Mucosa of rectum (tissue), 2 donors: Measurements from ENCODE around the gene DUOXA2.

Experiments used
- H3K27ac ChIP-seq, 2 donors: one replicate each; pipeline ENCODE4 v1.7.0; 2013; ENCODE audit warnings: inconsistent platforms in 2 of 2, low read depth in 2 of 2, low read length in 2 of 2
- H3K27me3 ChIP-seq, 2 donors: one replicate each; pipeline ENCODE4 v1.7.0; 2013; ENCODE audit warnings: low read length in 2 of 2; ENCODE audit not compliant: control insufficient read depth in 2 of 2, insufficient read depth in 2 of 2
- H3K36me3 ChIP-seq, 2 donors: one replicate each; pipeline ENCODE4 v1.7.0; 2013; ENCODE audit warnings: low read length in 2 of 2; ENCODE audit not compliant: control insufficient read depth in 2 of 2, insufficient read depth in 2 of 2
- H3K4me1 ChIP-seq, 2 donors: one replicate each; pipeline ENCODE4 v1.7.0; 2013; ENCODE audit warnings: low read length in 2 of 2, mild to moderate bottlenecking in 1 of 2; ENCODE audit not compliant: control insufficient read depth in 2 of 2, insufficient read depth in 2 of 2
- H3K4me3 ChIP-seq, 2 donors: one replicate each; pipeline ENCODE4 v1.7.0; 2013; ENCODE audit warnings: low read length in 2 of 2
- H3K9ac ChIP-seq, 2 donors: one replicate each; pipeline ENCODE4 v1.7.0; 2013; ENCODE audit warnings: low read length in 2 of 2, low read depth in 1 of 2, mild to moderate bottlenecking in 1 of 2
- H3K9me3 ChIP-seq, 2 donors: one replicate each; pipeline ENCODE4 v1.7.0; 2013; ENCODE audit warnings: low read length in 2 of 2; ENCODE audit not compliant: control insufficient read depth in 2 of 2
- donor health status: healthy.
- donor health status: Normal muscosa, but diverticular disease.

The DUOXA2 gene

GRCh38 chr15:45136378-45136764 is 22.2 kb downstream of the DUOXA2 start:
- Histone ChIP-seq H3K27ac (no peak overlapping the region), H3K27me3 (peaks cover 10 to 18% of the 10 kb centered on the region in 2 donors), H3K4me1 (peaks cover 2 to 3% of the 10 kb centered on the region in 2 donors), H3K9me3 (no peaks in the 10 kb centered on the region), H3K4me3 (no peak overlapping the region), H3K36me3 (no peaks in the 10 kb centered on the region), H3K9ac (no peak overlapping the region)

GRCh38 chr15:45137703-45138102 is 23.6 kb downstream of the DUOXA2 start:
- Histone ChIP-seq H3K27ac (no peak overlapping the region), H3K9me3 (no peaks in the 10 kb centered on the region), H3K4me3 (no peak overlapping the region), H3K36me3 (no peaks in the 10 kb centered on the region), H3K4me1 (peaks cover 2 to 3% of the 10 kb centered on the region in 2 donors), H3K27me3 (peaks cover 10 to 18% of the 10 kb centered on the region in 2 donors), H3K9ac (no peak overlapping the region)

GRCh38 chr15:45138814-45139765 is 25.0 kb downstream of the DUOXA2 start:
- Histone ChIP-seq H3K9ac (no peak overlapping the region), H3K4me3 (no peak overlapping the region), H3K9me3 (no peaks in the 10 kb centered on the region), H3K27ac (no peak overlapping the region), H3K4me1 (peaks cover 2 to 3% of the 10 kb centered on the region in 2 donors), H3K36me3 (no peaks in the 10 kb centered on the region), H3K27me3 (peaks cover 3 to 14% of the 10 kb centered on the region in 2 donors)

- no peaks in the 10 kb centered on the region for H3K36me3 ChIP-seq
- peaks cover 3 to 10% of the 10 kb centered on the region in 2 donors for H3K27me3 ChIP-seq
- no peak overlapping the region for H3K27ac ChIP-seq
- H3K9ac ChIP-seq, result no peak overlapping the region
- peaks cover 2 to 3% of the 10 kb centered on the region in 2 donors for H3K4me1 ChIP-seq
- no peaks in the 10 kb centered on the region for H3K9me3 ChIP-seq
- no peak overlapping the region for H3K4me3 ChIP-seq
Measured at GRCh38 chr15:45139770-45140169, 25.6 kb downstream of the DUOXA2 start.

GRCh38 chr15:45140557-45141250 is 26.6 kb downstream of the DUOXA2 start:
- Histone ChIP-seq H3K4me3 (no peak overlapping the region), H3K36me3 (no peaks in the 10 kb centered on the region), H3K27me3 (peaks cover 3 to 7% of the 10 kb centered on the region in 2 donors), H3K9ac (no peak overlapping the region), H3K27ac (no peak overlapping the region), H3K4me1 (no peaks in the 10 kb centered on the region), H3K9me3 (no peaks in the 10 kb centered on the region)

GRCh38 chr15:45141386-45141785 is 27.3 kb downstream of the DUOXA2 start:
- Histone ChIP-seq H3K4me3 (no peak overlapping the region), H3K27me3 (peaks cover 0 to 5% of the 10 kb centered on the region in 2 donors), H3K9ac (no peak overlapping the region), H3K36me3 (no peaks in the 10 kb centered on the region), H3K9me3 (no peaks in the 10 kb centered on the region), H3K27ac (no peak overlapping the region), H3K4me1 (peaks cover 3 to 4% of the 10 kb centered on the region in 2 donors)

GRCh38 chr15:45143056-45143455 is 28.9 kb downstream of the DUOXA2 start:
- Histone ChIP-seq H3K9ac (no peak overlapping the region), H3K27ac (no peak overlapping the region), H3K36me3 (no peaks in the 10 kb centered on the region), H3K4me1 (peaks cover 3 to 6% of the 10 kb centered on the region in 2 donors), H3K4me3 (no peak overlapping the region), H3K27me3 (no peaks in the 10 kb centered on the region), H3K9me3 (no peaks in the 10 kb centered on the region)

GRCh38 chr15:45143946-45144345 is 29.8 kb downstream of the DUOXA2 start:
- no peaks in the 10 kb centered on the region for H3K27me3 ChIP-seq
- H3K36me3 ChIP-seq, result no peaks in the 10 kb centered on the region
- H3K9me3 ChIP-seq, result no peaks in the 10 kb centered on the region
- no peak overlapping the region for H3K9ac ChIP-seq
- no peak overlapping the region for H3K27ac ChIP-seq
- no peak overlapping the region for H3K4me3 ChIP-seq
- peaks cover 3 to 6% of the 10 kb centered on the region in 2 donors for H3K4me1 ChIP-seq

- Histone ChIP-seq H3K9ac (no peak overlapping the region), H3K36me3 (no peaks in the 10 kb centered on the region), H3K27ac (no peak overlapping the region), H3K27me3 (no peaks in the 10 kb centered on the region), H3K4me3 (no peak overlapping the region), H3K9me3 (no peaks in the 10 kb centered on the region), H3K4me1 (peaks cover 3 to 6% of the 10 kb centered on the region in 2 donors)
Measured at GRCh38 chr15:45144775-45145174, 30.6 kb downstream of the DUOXA2 start.

GRCh38 chr15:45146405-45146804 is 32.3 kb downstream of the DUOXA2 start:
- Histone ChIP-seq H3K9ac (no peak overlapping the region), H3K36me3 (no peaks in the 10 kb centered on the region), H3K4me3 (no peak overlapping the region), H3K27ac (no peak overlapping the region), H3K9me3 (no peaks in the 10 kb centered on the region), H3K4me1 (peaks cover 3 to 6% of the 10 kb centered on the region in 2 donors), H3K27me3 (no peaks in the 10 kb centered on the region)
